OCI-LY1 (cell line): ENCODE results near the gene CCNH.

Source experiments
- EZH2 ChIP-seq: fragments of 200-600 bp; sonication (generic), shearing (Covaris generic); IDR thresholded peaks from 2 replicates; pipeline ENCODE4 v1.8.0; 2017; ENCODE audit warnings: borderline replicate concordance, mixed run types, mild to moderate bottlenecking, antibody characterized with exemption, low read length, moderate library complexity, mixed read lengths
- TF ChIP-seq, protein P1 (sequence below): fragments of 200-600 bp; sonication (generic), shearing (Covaris generic); IDR thresholded peaks from 2 replicates; pipeline ENCODE4 v1.5.1; 2017; ENCODE audit warnings: mild to moderate bottlenecking, antibody characterized with exemption, low read length, moderate library complexity, mixed read lengths

DNA sequence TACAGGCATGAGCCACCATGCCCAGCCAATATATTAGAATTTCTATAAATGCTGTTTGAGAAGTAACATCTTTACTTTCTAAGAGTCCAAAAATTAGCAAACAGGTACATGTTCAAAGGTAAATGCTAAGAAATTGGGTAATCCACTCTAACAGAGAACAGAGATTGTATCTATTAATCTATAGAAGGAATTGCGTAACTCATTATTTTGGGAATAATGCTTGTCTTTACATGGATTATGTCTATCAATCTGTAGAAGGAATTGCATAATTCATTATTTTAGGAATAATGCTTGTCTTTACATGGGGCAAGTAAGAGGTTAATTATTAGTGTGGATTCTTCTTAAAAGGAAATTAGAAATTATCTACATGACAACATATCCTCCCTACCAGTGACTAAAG, 30.5 kb downstream of the CCNH start:
- TF ChIP-seq, protein P1, sequence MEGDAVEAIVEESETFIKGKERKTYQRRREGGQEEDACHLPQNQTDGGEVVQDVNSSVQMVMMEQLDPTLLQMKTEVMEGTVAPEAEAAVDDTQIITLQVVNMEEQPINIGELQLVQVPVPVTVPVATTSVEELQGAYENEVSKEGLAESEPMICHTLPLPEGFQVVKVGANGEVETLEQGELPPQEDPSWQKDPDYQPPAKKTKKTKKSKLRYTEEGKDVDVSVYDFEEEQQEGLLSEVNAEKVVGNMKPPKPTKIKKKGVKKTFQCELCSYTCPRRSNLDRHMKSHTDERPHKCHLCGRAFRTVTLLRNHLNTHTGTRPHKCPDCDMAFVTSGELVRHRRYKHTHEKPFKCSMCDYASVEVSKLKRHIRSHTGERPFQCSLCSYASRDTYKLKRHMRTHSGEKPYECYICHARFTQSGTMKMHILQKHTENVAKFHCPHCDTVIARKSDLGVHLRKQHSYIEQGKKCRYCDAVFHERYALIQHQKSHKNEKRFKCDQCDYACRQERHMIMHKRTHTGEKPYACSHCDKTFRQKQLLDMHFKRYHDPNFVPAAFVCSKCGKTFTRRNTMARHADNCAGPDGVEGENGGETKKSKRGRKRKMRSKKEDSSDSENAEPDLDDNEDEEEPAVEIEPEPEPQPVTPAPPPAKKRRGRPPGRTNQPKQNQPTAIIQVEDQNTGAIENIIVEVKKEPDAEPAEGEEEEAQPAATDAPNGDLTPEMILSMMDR: no peak
- TF ChIP-seq EZH2: no peak
